HCT116 (cell line): ENCODE data around the gene FGFR1OP2. TPM values are rescaled to one million over a fixed set of nuclear protein-coding genes. Genes with fewer than 3 reads are reported as not detected.

Experiments used
- ATAC-seq: fragments of 200-7000 bp; cut with Tn5 transposase; 2 replicates; pipeline ENCODE4 v1.9.1; 2020; ENCODE audit warnings: mild to moderate bottlenecking, moderate library complexity
- BruUV-seq: library from RNA; stranded (reverse); fragments of 400-500 nt; replicated peaks from 2 replicates; lab custom pipeline; 2021; lab: Mats Ljungman, UMichigan
- CTCF ChIA-PET: fragments of 300-600 bp; sonication (Branson Sonifier 250); formaldehyde crosslinking; loops from one replicate; lab custom pipeline; 2021; ENCODE audit warnings: antibody characterized with exemption; lab: Charles Lee
- POLR2A ChIA-PET: fragments of 300-600, 350-600 bp; sonication (Branson Sonifier 250); formaldehyde crosslinking; loops from one replicate; lab custom pipeline; 2021; ENCODE audit warnings: antibody characterized with exemption; lab: Charles Lee
- RAD21 ChIA-PET, 2 experiments: fragments of 300-600 bp; sonication (Branson Sonifier 250); formaldehyde crosslinking; loops; one replicate each; lab custom pipeline; 2023; ENCODE audit warnings: low total read pairs in 2 of 2; ENCODE audit not compliant: uncharacterized antibody in 2 of 2, unreplicated experiment in 2 of 2, low non-redundant PET in 1 of 2; lab: Charles Lee
- DNase-seq: peaks from one replicate; pipeline ENCODE4 v3.0.0-alpha.2; 2010; ENCODE audit warnings: low read depth, low spot score
- H2AFZ ChIP-seq: fragments of 200-600 bp; shearing (Covaris generic), sonication (generic); 2 replicates; pipeline ENCODE4 v1.6.1; 2017; ENCODE audit warnings: low read depth, mixed run types, mixed read lengths, antibody characterized with exemption, low read length; ENCODE audit not compliant: poor library complexity, severe bottlenecking
- H3K27ac ChIP-seq: 2 replicates; pipeline ENCODE4 v1.5.1; 2012; ENCODE audit warnings: low read depth, low read length
- H3K27me3 ChIP-seq: fragments of 200-600 bp; sonication (generic); 2 replicates; pipeline ENCODE4 v1.6.1; 2016; ENCODE audit warnings: mixed run types, low read length, mixed read lengths; ENCODE audit not compliant: insufficient read depth
- H3K36me3 ChIP-seq, 2 experiments: fragments of 200-500 bp in 1 of 2; fragments of 200-600 bp in 1 of 2; sonication (Bioruptor generic) in 1 of 2; sonication (generic) in 1 of 2; 2 replicates each; pipeline versions ENCODE4 v1.5.1 to v1.6.1; 2014 to 2016; ENCODE audit warnings: low read length in 2 of 2, inconsistent platforms in 1 of 2, mixed read lengths in 1 of 2, mixed run types in 1 of 2; ENCODE audit not compliant: insufficient read depth in 2 of 2, control insufficient read depth in 1 of 2
- H3K4me1 ChIP-seq, 2 experiments: fragments of 200-600 bp in 1 of 2; sonication (generic) in 1 of 2; 2 replicates each; pipeline versions ENCODE4 v1.5.1 to v1.6.1; 2012 to 2017; ENCODE audit warnings: low read length in 2 of 2, inconsistent platforms in 1 of 2, mild to moderate bottlenecking in 1 of 2, mixed read lengths in 1 of 2, mixed run types in 1 of 2, moderate library complexity in 1 of 2; ENCODE audit not compliant: insufficient read depth in 2 of 2, control insufficient read depth in 1 of 2
- H3K4me2 ChIP-seq: fragments of 200-600 bp; sonication (generic); 2 replicates; pipeline ENCODE4 v1.6.1; 2017; ENCODE audit warnings: mixed run types, low read length, mixed read lengths
- H3K4me3 ChIP-seq, 2 experiments: fragments of 200-600 bp in 1 of 2; sonication (generic) in 1 of 2; replicated peaks in 1 of 2; 2 replicates each; pipeline ENCODE4 v1.5.1; 2011 to 2016; ENCODE audit warnings: low read length in 2 of 2, control low read depth in 1 of 2, low read depth in 1 of 2, mild to moderate bottlenecking in 1 of 2, mixed read lengths in 1 of 2, mixed run types in 1 of 2
- H3K79me2 ChIP-seq: fragments of 200-600 bp; sonication (generic); 2 replicates; pipeline ENCODE4 v1.6.1; 2017; ENCODE audit warnings: mild to moderate bottlenecking, mixed run types, low read length, moderate library complexity, mixed read lengths; ENCODE audit not compliant: insufficient read depth
- H3K9ac ChIP-seq: fragments of 200-600 bp; sonication (generic); 2 replicates; pipeline ENCODE4 v1.6.1; 2016; ENCODE audit warnings: low read length, mixed read lengths
- H3K9me2 ChIP-seq: fragments of 200-600 bp; sonication (generic), shearing (Covaris generic); 2 replicates; pipeline ENCODE4 v1.6.1; 2017; ENCODE audit warnings: mixed run types, mild to moderate bottlenecking, moderate library complexity; ENCODE audit not compliant: insufficient read depth
- H3K9me3 ChIP-seq, 2 experiments: fragments of 200-500 bp in 1 of 2; fragments of 200-600 bp in 1 of 2; sonication (Bioruptor generic) in 1 of 2; sonication (generic) in 1 of 2; 2 replicates each; pipeline ENCODE4 v1.6.1; 2014 to 2017; ENCODE audit warnings: low read length in 2 of 2, mixed read lengths in 2 of 2, inconsistent platforms in 1 of 2, low read depth in 1 of 2, mild to moderate bottlenecking in 1 of 2, mixed run types in 1 of 2, moderate library complexity in 1 of 2; ENCODE audit not compliant: control insufficient read depth in 1 of 2, insufficient read depth in 1 of 2
- H4K20me1 ChIP-seq: fragments of 200-600 bp; sonication (generic), shearing (Covaris generic); 2 replicates; pipeline ENCODE4 v1.6.1; 2017; ENCODE audit warnings: mixed run types, mild to moderate bottlenecking, moderate library complexity; ENCODE audit not compliant: insufficient read depth
- CBX3 ChIP-seq: IDR thresholded peaks from 2 replicates; pipeline ENCODE4 v1.6.1; 2012; ENCODE audit warnings: low read depth
- CEBPB ChIP-seq: IDR thresholded peaks from 2 replicates; pipeline ENCODE4 v1.6.1; 2012; ENCODE audit warnings: low read depth
- EGR1 ChIP-seq: IDR thresholded peaks from 2 replicates; pipeline ENCODE4 v1.6.1; 2012; ENCODE audit warnings: low read depth
- EZH2 ChIP-seq: fragments of 200-600 bp; sonication (generic); IDR thresholded peaks from 2 replicates; pipeline ENCODE4 v1.6.1; 2017; ENCODE audit warnings: antibody characterized with exemption, mixed run types
- JUND ChIP-seq: IDR thresholded peaks from 2 replicates; pipeline ENCODE4 v1.6.1; 2012
- POLR2A ChIP-seq: IDR thresholded peaks from 2 replicates; pipeline ENCODE4 v1.7.0; 2011; ENCODE audit warnings: borderline replicate concordance; ENCODE audit not compliant: insufficient read depth, insufficient read length; ENCODE audit errors: extremely low read depth
- SP1 ChIP-seq: IDR thresholded peaks from 2 replicates; pipeline ENCODE4 v1.6.1; 2012; ENCODE audit warnings: low read depth
- SRF ChIP-seq: IDR thresholded peaks from 2 replicates; pipeline ENCODE4 v1.6.1; 2012; ENCODE audit warnings: low read depth
- ZFX ChIP-seq: fragments of 450-650 bp; IDR thresholded peaks from 2 replicates; pipeline ENCODE4 v1.6.1; 2017
- intact Hi-C: fragments of 100-400 bp; cut with micrococcal nuclease; formaldehyde crosslinking; loops from 2 replicates; pipeline ENCODE4 v1.10.0; 2022
- total RNA-seq: library from RNA; stranded (reverse); gene quantifications from one replicate; pipeline ENCODE4 v1.2.1, GENCODE V29; 2021; ENCODE audit not compliant: unreplicated experiment

FGFR1OP2 gene
- total RNA-seq, 1 experiment from 2014 or later = 29.6 TPM

DNA sequence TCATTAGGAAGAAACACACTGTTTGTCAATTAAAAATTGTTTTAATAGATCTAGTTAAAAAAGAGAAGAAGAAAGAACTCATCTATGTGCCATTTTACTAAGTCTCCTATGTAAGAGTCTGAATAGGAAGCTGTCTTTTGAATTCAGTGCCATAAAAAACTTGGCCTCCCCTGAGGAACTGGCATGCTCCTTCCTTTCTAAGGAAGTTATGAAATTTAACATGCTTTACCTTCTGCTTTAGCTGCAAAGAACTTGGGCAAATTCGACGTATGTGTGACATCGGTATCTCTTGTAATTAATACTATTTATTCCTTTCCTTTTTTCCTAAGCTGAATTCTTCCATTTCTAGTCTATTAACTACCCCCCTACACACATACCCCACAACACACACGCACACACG lies 63.4 kb downstream of the FGFR1OP2 start:
- H3K9me3 ChIP-seq = no peaks in the 10 kb centered on the region
- H3K4me3 ChIP-seq = no peak overlapping the region
- RAD21 ChIA-PET = no interaction called here
- H2AFZ ChIP-seq = no peak overlapping the region
- no peak for TF ChIP-seq EGR1
- TF ChIP-seq SRF = no peak
- no peak for TF ChIP-seq ZFX
- no peak for TF ChIP-seq EZH2
- no peak for TF ChIP-seq SP1
- TF ChIP-seq CBX3 = no peak
- TF ChIP-seq POLR2A = no peak
- no peak for TF ChIP-seq CEBPB
- H3K4me1 ChIP-seq = no peaks in the 10 kb centered on the region
- H3K79me2 ChIP-seq = peaks cover 17% of the 10 kb centered on the region
- CTCF ChIA-PET = interaction anchor here (0.9 to 1.9 kb wide), 2 partner anchors 12 to 14 kb away, joined by 3 to 6 read pairs; partner anchors contain the start of gene TM7SF3
- H3K27me3 ChIP-seq = no peaks in the 10 kb centered on the region
- no peaks in the 10 kb centered on the region for H4K20me1 ChIP-seq
- ATAC-seq = no peak
- intact Hi-C loops = no loop called here
- POLR2A ChIA-PET = interaction anchor here (1.4 kb wide), 1 partner anchor 21 kb away, joined by 3 read pairs; the partner anchor contains the start of gene MED21
- no peak overlapping the region for H3K9ac ChIP-seq
- no TSS peak for BruUV-seq
- H3K36me3 ChIP-seq = no peaks in the 10 kb centered on the region
- H3K4me2 ChIP-seq = no peak overlapping the region
- DNase-seq = no peak
- no peaks in the 10 kb centered on the region for H3K9me2 ChIP-seq
- H3K27ac ChIP-seq = no peak overlapping the region

DNA sequence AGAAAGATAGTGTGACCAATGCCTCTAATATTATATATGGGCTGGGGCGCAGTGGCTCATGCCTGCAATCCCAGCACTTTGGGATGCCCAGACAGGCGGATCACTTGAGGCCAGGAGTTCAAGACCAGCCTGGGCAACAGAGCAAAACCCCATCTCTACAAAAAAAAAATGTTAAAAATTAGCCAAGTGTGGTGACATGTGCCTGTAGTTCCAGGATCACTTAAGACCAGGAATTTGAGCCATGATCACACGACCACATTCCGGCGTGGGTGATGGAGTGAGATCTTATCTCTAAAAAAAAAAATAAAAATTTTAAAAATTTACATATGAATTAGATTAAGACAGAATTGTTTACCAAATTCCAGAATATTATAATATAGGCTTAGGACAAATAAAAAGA lies 63.9 kb downstream of the FGFR1OP2 start:
- Histone ChIP-seq H3K4me1 (no peaks in the 10 kb centered on the region), H3K79me2 (peaks cover 22% of the 10 kb centered on the region), H3K27ac (no peak overlapping the region), H3K9me2 (no peaks in the 10 kb centered on the region), H2AFZ (no peak overlapping the region), H3K4me3 (no peak overlapping the region), H3K27me3 (no peaks in the 10 kb centered on the region), H3K9me3 (no peaks in the 10 kb centered on the region), H4K20me1 (no peaks in the 10 kb centered on the region), H3K4me2 (no peak overlapping the region), H3K9ac (no peak overlapping the region), H3K36me3 (no peaks in the 10 kb centered on the region)
- DNase-seq (no peak), ATAC-seq (no peak)
- intact Hi-C loops = no loop called here
- BruUV-seq = no TSS peak
- POLR2A ChIA-PET = interaction anchor here (1.4 kb wide), 1 partner anchor 21 kb away, joined by 3 read pairs; the partner anchor contains the start of gene MED21
- RAD21 ChIA-PET = no interaction called here
- CTCF ChIA-PET = interaction anchor here (1.7 kb wide), 1 partner anchor 14 kb away, joined by 7 read pairs; no protein-coding TSS in a partner anchor
- no peak for TF ChIP-seq JUND
- TF ChIP-seq EGR1 = no peak
- TF ChIP-seq POLR2A = no peak
